ENCODE data around the gene EHBP1L1.

Gene EHBP1L1

GRCh38 chr11:65539744-65540289 lies 36.0 kb upstream of the EHBP1L1 start:
- Histone ChIP-seq H3K4me1 (ENCODE audit: control insufficient read depth in 1 of 2, insufficient read depth in 2 of 2, low read length in 2 of 2) (peaks cover 21 to 30% of the 10 kb centered on the region in 2 experiments), H2BK5ac (ENCODE audit: low read depth, low read length, poor library complexity) (no peak overlapping the region), H3K14ac (ENCODE audit: low read length) (peak overlapping the region; percentile 7), H3K4me3 (ENCODE audit: low read depth, low read length) (peak overlapping the region; percentile 68), H3K9me3 (ENCODE audit: insufficient read depth, low read depth, low read length) (peaks cover 2% of the 10 kb centered on the region), H3K27ac (ENCODE audit: low read depth, low read length) (no peak overlapping the region), H4K12ac (ENCODE audit: low read depth, low read length) (peak overlapping the region; percentile 17), H4K8ac (ENCODE audit: low read depth, low read length) (peak overlapping the region; percentile 12), H3K23ac (ENCODE audit: low read length) (no peak overlapping the region), H3K9ac (ENCODE audit: low read length) (no peak overlapping the region), H2BK120ac (ENCODE audit: insufficient read depth, low read length, poor library complexity) (no peak overlapping the region), H3K27me3 (ENCODE audit: insufficient read depth, low read length) (peaks cover 4% of the 10 kb centered on the region), H3K79me1 (ENCODE audit: low read length) (peaks cover 16% of the 10 kb centered on the region), H2BK12ac (ENCODE audit: low read length) (no peak overlapping the region), H3K4me2 (ENCODE audit: low read length) (peak overlapping the region; percentile 68), H3K4ac (ENCODE audit: low read depth, low read length) (no peak overlapping the region), H4K91ac (ENCODE audit: low read depth, low read length) (no peak overlapping the region), H3K18ac (ENCODE audit: low read length) (no peak overlapping the region), H2AFZ (ENCODE audit: insufficient read depth, low read length, poor library complexity) (peak overlapping the region; percentile 13), H3K79me2 (ENCODE audit: control insufficient read depth, insufficient read depth, low read length, poor library complexity) (peaks cover 3% of the 10 kb centered on the region), H3K36me3 (ENCODE audit: control insufficient read depth in 1 of 2, insufficient read depth in 2 of 2, low read length in 2 of 2) (peaks cover 39 to 41% of the 10 kb centered on the region in 2 experiments), H2AK5ac (ENCODE audit: low read length) (no peak overlapping the region)
- DNase-seq = peak in 1 of 2 donors; percentile 18
- WGBS (ENCODE audit: extremely low coverage, insufficient coverage, insufficient read length) = no CpG with 5 or more reads among the region's 60 CpGs

GRCh38 chr11:65540290-65541092 lies 35.4 kb upstream of the EHBP1L1 start:
- peaks cover 4% of the 10 kb centered on the region for H3K27me3 ChIP-seq (ENCODE audit: insufficient read depth, low read length)
- WGBS (ENCODE audit: extremely low coverage, insufficient coverage, insufficient read length) = no CpG with 5 or more reads among the region's 78 CpGs

GRCh38 chr11:65541093-65541982 lies 34.5 kb upstream of the EHBP1L1 start:
- Histone ChIP-seq H3K4ac (ENCODE audit: low read depth, low read length) (peak overlapping the region; percentile 12), H4K91ac (ENCODE audit: low read depth, low read length) (peak overlapping the region; percentile 88)
- WGBS (ENCODE audit: extremely low coverage, insufficient coverage, insufficient read length) = no CpG with 5 or more reads among the region's 18 CpGs

More at GRCh38 chr11:65540290-65541092, 35.4 kb upstream of the EHBP1L1 start:
- peak overlapping the region; percentile 39 for H2BK5ac ChIP-seq (ENCODE audit: low read depth, low read length, poor library complexity)
- H3K9ac ChIP-seq (ENCODE audit: low read length) = no peak overlapping the region
- H4K12ac ChIP-seq (ENCODE audit: low read depth, low read length) = peak overlapping the region; percentile 13
- peak overlapping the region; percentile 68 for H3K4me2 ChIP-seq (ENCODE audit: low read length)
- peak overlapping the region; percentile 68 for H3K4me3 ChIP-seq (ENCODE audit: low read depth, low read length)
- peaks cover 2% of the 10 kb centered on the region for H3K9me3 ChIP-seq (ENCODE audit: insufficient read depth, low read depth, low read length)
- no peak overlapping the region for H3K4ac ChIP-seq (ENCODE audit: low read depth, low read length)
- no peak overlapping the region for H3K23ac ChIP-seq (ENCODE audit: low read length)
- peak overlapping the region; percentile 64 for H2AFZ ChIP-seq (ENCODE audit: insufficient read depth, low read length, poor library complexity)
- peak overlapping the region; percentile 55 for H3K27ac ChIP-seq (ENCODE audit: low read depth, low read length)
- peak overlapping the region; percentile 59 for H3K14ac ChIP-seq (ENCODE audit: low read length)
- H3K79me1 ChIP-seq (ENCODE audit: low read length) = peaks cover 16% of the 10 kb centered on the region
- peak; percentile 94 to 96 for DNase-seq
- H3K4me1 ChIP-seq (ENCODE audit: control insufficient read depth in 1 of 2, insufficient read depth in 2 of 2, low read length in 2 of 2) = peaks cover 21 to 30% of the 10 kb centered on the region in 2 experiments
- H3K36me3 ChIP-seq (ENCODE audit: control insufficient read depth in 1 of 2, insufficient read depth in 2 of 2, low read length in 2 of 2) = peaks cover 32 to 34% of the 10 kb centered on the region in 2 experiments
- peak overlapping the region; percentile 87 for H4K8ac ChIP-seq (ENCODE audit: low read depth, low read length)
- peak overlapping the region; percentile 54 for H2BK12ac ChIP-seq (ENCODE audit: low read length)
- H2AK5ac ChIP-seq (ENCODE audit: low read length) = no peak overlapping the region
- no peak overlapping the region for H3K18ac ChIP-seq (ENCODE audit: low read length)
- peak overlapping the region; percentile 79 for H2BK120ac ChIP-seq (ENCODE audit: insufficient read depth, low read length, poor library complexity)
- peaks cover 3% of the 10 kb centered on the region for H3K79me2 ChIP-seq (ENCODE audit: control insufficient read depth, insufficient read depth, low read length, poor library complexity)
- H4K91ac ChIP-seq (ENCODE audit: low read depth, low read length) = peak overlapping the region; percentile 88

More at GRCh38 chr11:65541093-65541982, 34.5 kb upstream of the EHBP1L1 start:
- peaks cover 4% of the 10 kb centered on the region for H3K27me3 ChIP-seq (ENCODE audit: insufficient read depth, low read length)
- no peak overlapping the region for H3K9ac ChIP-seq (ENCODE audit: low read length)
- DNase-seq = peak; percentile 78 to 91
- H2AK5ac ChIP-seq (ENCODE audit: low read length) = peak overlapping the region; percentile 69
- H2BK120ac ChIP-seq (ENCODE audit: insufficient read depth, low read length, poor library complexity) = peak overlapping the region; percentile 65
- H3K4me1 ChIP-seq (ENCODE audit: control insufficient read depth in 1 of 2, insufficient read depth in 2 of 2, low read length in 2 of 2) = peaks cover 23 to 32% of the 10 kb centered on the region in 2 experiments
- H3K4me2 ChIP-seq (ENCODE audit: low read length) = peak overlapping the region; percentile 68
- peaks cover 3% of the 10 kb centered on the region for H3K79me2 ChIP-seq (ENCODE audit: control insufficient read depth, insufficient read depth, low read length, poor library complexity)
- H3K23ac ChIP-seq (ENCODE audit: low read length) = no peak overlapping the region
- no peak overlapping the region for H3K4me3 ChIP-seq (ENCODE audit: low read depth, low read length)
- peak overlapping the region; percentile 76 for H3K18ac ChIP-seq (ENCODE audit: low read length)
- peaks cover 24 to 26% of the 10 kb centered on the region in 2 experiments for H3K36me3 ChIP-seq (ENCODE audit: control insufficient read depth in 1 of 2, insufficient read depth in 2 of 2, low read length in 2 of 2)
- H2AFZ ChIP-seq (ENCODE audit: insufficient read depth, low read length, poor library complexity) = peak overlapping the region; percentile 64
- peak overlapping the region; percentile 10 for H4K12ac ChIP-seq (ENCODE audit: low read depth, low read length)
- H3K14ac ChIP-seq (ENCODE audit: low read length) = peak overlapping the region; percentile 58
- H3K9me3 ChIP-seq (ENCODE audit: insufficient read depth, low read depth, low read length) = peaks cover 2% of the 10 kb centered on the region
- H2BK12ac ChIP-seq (ENCODE audit: low read length) = peak overlapping the region; percentile 76
- H2BK5ac ChIP-seq (ENCODE audit: low read depth, low read length, poor library complexity) = peak overlapping the region; percentile 34
- peak overlapping the region; percentile 55 for H3K27ac ChIP-seq (ENCODE audit: low read depth, low read length)
- H3K79me1 ChIP-seq (ENCODE audit: low read length) = peaks cover 18% of the 10 kb centered on the region
- peak overlapping the region; percentile 87 for H4K8ac ChIP-seq (ENCODE audit: low read depth, low read length)

Measured in trophoblast cell (in vitro differentiated cells and primary cell).